Measurements from ENCODE around the gene ACD. TPM values are rescaled to one million over a fixed set of nuclear protein-coding genes. Genes with fewer than 3 reads are reported as not detected.

Gene ACD
- total and polyA plus RNA-seq, 9 of the 15 experiments (the other 6 are each of a cell fraction or from before 2014, with no cell fraction given): 4.2 to 47.4 (median 19.2) TPM

GRCh38 chr16:67644038-67644437 is 16.0 kb downstream of the ACD start (continued):
- no peak for TF ChIP-seq CBFB (CRISPR knock-in tag; IDR thresholded peaks at IDR 0.05)
- TF ChIP-seq PHF8 (IDR thresholded peaks at IDR 0.05; ENCODE audit: borderline replicate concordance, low read length): no peak
- TF ChIP-seq PHTF2 (CRISPR knock-in tag; IDR thresholded peaks at IDR 0.05): no peak
- TF ChIP-seq TEAD2 (tag; IDR thresholded peaks at IDR 0.05): no peak
- TF ChIP-seq MLX (CRISPR knock-in tag; conservative IDR thresholded peaks at IDR 0.05): no peak

- no peaks in the 10 kb centered on the region for H3K9me3 ChIP-seq (replicated peaks; ENCODE audit: control insufficient read depth, insufficient read depth, low read depth, low read length)
- POLR2A ChIA-PET: interaction anchor here (0.7 to 2.0 kb wide), 4 partner anchors 13 to 121 kb away, joined by 3 to 6 read pairs (median 3); no protein-coding TSS in a partner anchor
- TF ChIP-seq CGGBP1 (CRISPR knock-in tag; IDR thresholded peaks at IDR 0.05): no peak
- TF ChIP-seq CTCF (IDR thresholded peaks at IDR 0.05 in 2 of 3, conservative IDR thresholded peaks at IDR 0.05 in 1 of 3; ENCODE audit: insufficient read depth in 2 of 3, low read depth in 1 of 3, low read length in 3 of 3): 0 out of 6 replicates have a peak, but pooled peaks of 1 of the 3 experiments have one; percentile 12
- peak; percentile 51; the same call in 1 of the 2 replicates for TF ChIP-seq MAX (CRISPR knock-in tag; IDR thresholded peaks at IDR 0.05)
- TF ChIP-seq STAT5A (IDR thresholded peaks at IDR 0.05; ENCODE audit: borderline replicate concordance, low read length): no peak
- TF ChIP-seq RBM17 (IDR thresholded peaks at IDR 0.05; ENCODE audit: borderline replicate concordance, low read depth, low read length): no peak
- TF ChIP-seq RAD21 (CRISPR knock-in tag; conservative IDR thresholded peaks at IDR 0.05 in 1 of 2, IDR thresholded peaks at IDR 0.05 in 1 of 2): 0 out of 4 replicates have a peak, but pooled peaks of 1 of the 2 experiments have one; percentile 6
- TF ChIP-seq MYC (IDR thresholded peaks at IDR 0.05; ENCODE audit: low read depth, low read length): peak; percentile 22; the same call in 1 of the 2 replicates
- TF ChIP-seq MYC (CRISPR knock-in tag; IDR thresholded peaks at IDR 0.05; ENCODE audit: borderline replicate concordance, low read depth): no peak
Measured at GRCh38 chr16:67641779-67642708, 18.0 kb downstream of the ACD start.

More at GRCh38 chr16:67641779-67642708, 18.0 kb downstream of the ACD start:
- WGBS (ENCODE audit: insufficient coverage, low coverage, missing lambda C conversion rate): 35% methylated on average over 10 of the region's 10 CpGs
- Histone ChIP-seq H2AFZ (ENCODE audit: low read depth, low read length) (no peak overlapping the region), H3K4me1 (replicated peaks in 1 of 2; ENCODE audit: control insufficient read depth in 2 of 2, insufficient read depth in 2 of 2, low read length in 2 of 2) (peaks cover 0 to 26% of the 10 kb centered on the region in 2 experiments; a peak in 2 of 5 replicates), H3K4me2 (ENCODE audit: insufficient read depth, low read length) (no peak overlapping the region), H3K4me3 (no peak overlapping the region), H3K27me3 (ENCODE audit: control insufficient read depth in 2 of 2, insufficient read depth in 2 of 2, low read length in 2 of 2) (peaks cover 0 to 5% of the 10 kb centered on the region in 2 experiments; a peak in 1 of 5 replicates), H3K36me3 (ENCODE audit: control insufficient read depth, insufficient read depth, low read length) (peaks cover 21% of the 10 kb centered on the region; the same call in 2 of the 3 replicates), H3K79me2 (ENCODE audit: control insufficient read depth, insufficient read depth, low read length) (no peaks in the 10 kb centered on the region), H3K9me1 (ENCODE audit: control insufficient read depth, insufficient read depth, low read length) (no peaks in the 10 kb centered on the region), H3K27ac (ENCODE audit: extremely low read depth, low read depth, low read length) (no peak overlapping the region), H4K20me1 (replicated peaks; ENCODE audit: control insufficient read depth, insufficient read depth, low read length) (no peaks in the 10 kb centered on the region; the same call in 1 of the 2 replicates), H3K9ac (ENCODE audit: insufficient read depth in 1 of 2, low read depth in 2 of 2, low read length in 2 of 2) (peak overlapping the region in 1 of 2 experiments; percentile 62; a peak in 1 of 4 replicates)
- in situ Hi-C loops (cut with MboI) (loop anchor here (5.0 kb wide), 1 partner anchor 105 kb away; no protein-coding TSS in a partner anchor), intact Hi-C loops (cut with micrococcal nuclease) (loop anchor here (5.0 kb wide), 1 partner anchor 80 kb away; the partner anchor contains the start of gene CTCF)
- DNase-seq (ENCODE audit: extremely low read depth in 1 of 4, low spot score in 3 of 4) (no peak), FAIRE-seq (peak; percentile 26), ATAC-seq (no peak; the same call in 2 of the 3 replicates)
- CTCF ChIA-PET (ENCODE audit: low intra/inter-chr PET ratio): interaction anchor here (0.6 to 1.0 kb wide), 3 partner anchors 95 to 121 kb away, joined by 3 read pairs; no protein-coding TSS in a partner anchor
- BruUV-seq (replicated peaks): no TSS peak

Data from K562 (cell line).